GM19351 (cell line): ENCODE measurements around the gene HHIP.

Experiments used
- ATAC-seq: cut with Tn5 transposase; IDR thresholded peaks from one replicate; pipeline ENCODE4 v1.9.1; 2021; ENCODE audit warnings: mild to moderate bottlenecking, moderate library complexity; ENCODE audit not compliant: unreplicated experiment

HHIP gene

DNA sequence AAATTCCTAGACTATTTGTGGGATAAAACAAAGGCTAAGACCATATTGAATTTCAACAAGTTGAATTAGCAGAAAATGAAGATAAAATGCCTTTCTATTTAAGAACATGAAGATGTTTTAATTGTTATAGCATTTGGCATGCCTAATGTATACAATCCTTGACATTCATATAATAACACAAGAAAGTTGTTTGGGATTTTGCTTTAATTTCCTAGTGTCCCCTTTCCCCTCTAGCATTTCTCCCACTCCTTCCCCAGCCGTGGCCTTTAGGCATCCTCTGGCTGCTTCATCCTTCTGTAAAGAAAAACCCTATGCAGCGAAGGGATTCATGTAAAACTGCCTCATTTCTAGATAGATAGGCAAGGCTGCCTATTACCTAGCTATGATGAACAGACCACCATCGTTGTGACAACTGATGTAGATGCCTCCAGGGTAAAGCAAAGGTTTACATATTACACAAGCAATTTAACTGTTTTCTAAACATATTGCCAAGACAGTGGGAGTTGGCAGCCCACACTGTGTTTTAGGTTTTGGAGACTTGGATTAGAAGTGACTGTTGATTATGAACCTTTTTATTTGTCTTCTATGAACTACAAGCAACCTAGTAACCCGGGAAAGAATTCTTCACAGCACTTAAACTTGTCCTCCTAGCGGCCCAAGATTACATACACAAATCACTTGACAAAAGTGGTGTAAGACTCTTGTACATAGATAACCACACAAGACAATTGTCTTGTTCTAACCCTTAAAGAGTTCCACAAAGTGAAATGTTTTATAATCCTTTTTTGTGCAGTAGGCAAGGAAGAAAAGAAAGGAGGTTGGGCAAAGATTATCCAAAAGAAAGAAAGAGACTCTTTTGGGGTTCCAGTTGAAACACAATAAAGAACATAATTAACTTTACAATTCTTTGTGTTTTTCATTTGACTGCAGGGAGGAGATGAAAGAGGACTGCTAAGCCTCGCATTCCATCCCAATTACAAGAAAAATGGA is 59.9 kb downstream of the HHIP start:
- ATAC-seq: no peak

DNA sequence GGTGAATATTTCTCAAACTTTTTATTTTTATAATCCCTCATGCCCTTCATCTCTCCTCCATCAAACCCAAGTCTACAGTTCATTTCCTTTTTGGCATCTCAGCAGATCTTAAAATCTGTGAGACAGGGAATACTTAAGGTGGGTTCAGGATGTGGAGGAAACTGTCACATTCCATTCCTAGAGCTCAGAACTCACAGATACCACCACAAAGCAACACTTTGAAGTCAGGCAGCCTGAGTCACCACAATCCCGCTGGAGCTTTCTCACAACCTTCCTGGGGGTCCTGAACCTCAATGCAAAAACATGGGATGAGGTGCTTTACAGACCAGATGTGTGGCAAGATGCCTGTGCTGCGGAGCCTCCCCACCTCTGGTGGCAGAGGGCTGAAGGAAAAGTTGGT is 63.2 kb downstream of the HHIP start:
- no peak for ATAC-seq

DNA sequence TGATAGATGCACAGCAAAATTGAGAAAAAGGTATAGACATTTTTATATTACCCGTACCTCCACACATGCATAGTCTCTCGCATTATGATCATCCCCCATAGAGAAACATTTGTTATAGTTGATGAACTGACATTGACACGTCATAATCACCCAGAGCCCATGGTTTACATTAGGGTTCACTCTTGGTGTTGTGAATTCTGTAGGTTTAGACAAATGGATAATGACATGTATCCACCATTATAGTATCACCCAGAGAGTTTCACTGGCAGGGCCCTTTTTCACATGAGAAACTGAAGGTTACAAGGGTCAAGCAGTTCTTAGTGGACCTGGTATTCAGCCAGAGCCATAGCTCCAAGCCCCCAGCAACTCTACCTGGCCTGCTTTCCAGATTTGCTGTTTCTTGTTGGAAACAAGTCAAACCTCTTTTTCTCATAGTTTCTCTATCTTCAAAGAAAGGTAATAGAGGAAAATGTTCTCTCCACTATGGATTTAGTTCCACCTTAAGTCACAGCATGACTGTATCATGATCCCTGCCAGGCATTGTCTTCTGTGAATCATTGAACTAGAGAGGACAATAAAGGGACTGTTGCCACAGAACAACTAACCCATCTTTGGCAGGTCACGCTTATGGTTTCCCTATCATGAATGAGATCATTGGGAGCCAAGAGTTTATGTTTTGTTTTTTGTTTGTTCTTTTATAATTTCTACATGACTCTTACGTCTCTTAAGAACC is 64.0 kb downstream of the HHIP start:
- no peak for ATAC-seq

DNA sequence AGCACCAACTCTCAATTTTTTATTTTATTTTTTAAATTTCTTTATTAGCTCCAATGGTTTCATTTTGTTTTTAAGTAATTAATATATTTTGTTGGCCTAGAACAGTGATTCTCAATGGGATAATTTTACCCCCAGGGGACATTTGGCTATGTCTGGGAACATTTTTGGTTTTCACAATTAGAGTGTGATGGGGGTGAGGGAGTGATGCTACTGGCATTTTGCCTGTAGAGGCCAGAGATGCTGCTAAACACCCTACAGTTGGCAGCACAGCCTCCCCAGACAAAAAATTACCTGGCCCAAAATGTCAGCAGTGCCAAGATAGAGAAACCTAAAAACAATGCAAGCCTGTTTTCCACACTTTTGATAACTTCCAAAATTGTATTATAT is 64.6 kb downstream of the HHIP start:
- ATAC-seq: no peak

DNA sequence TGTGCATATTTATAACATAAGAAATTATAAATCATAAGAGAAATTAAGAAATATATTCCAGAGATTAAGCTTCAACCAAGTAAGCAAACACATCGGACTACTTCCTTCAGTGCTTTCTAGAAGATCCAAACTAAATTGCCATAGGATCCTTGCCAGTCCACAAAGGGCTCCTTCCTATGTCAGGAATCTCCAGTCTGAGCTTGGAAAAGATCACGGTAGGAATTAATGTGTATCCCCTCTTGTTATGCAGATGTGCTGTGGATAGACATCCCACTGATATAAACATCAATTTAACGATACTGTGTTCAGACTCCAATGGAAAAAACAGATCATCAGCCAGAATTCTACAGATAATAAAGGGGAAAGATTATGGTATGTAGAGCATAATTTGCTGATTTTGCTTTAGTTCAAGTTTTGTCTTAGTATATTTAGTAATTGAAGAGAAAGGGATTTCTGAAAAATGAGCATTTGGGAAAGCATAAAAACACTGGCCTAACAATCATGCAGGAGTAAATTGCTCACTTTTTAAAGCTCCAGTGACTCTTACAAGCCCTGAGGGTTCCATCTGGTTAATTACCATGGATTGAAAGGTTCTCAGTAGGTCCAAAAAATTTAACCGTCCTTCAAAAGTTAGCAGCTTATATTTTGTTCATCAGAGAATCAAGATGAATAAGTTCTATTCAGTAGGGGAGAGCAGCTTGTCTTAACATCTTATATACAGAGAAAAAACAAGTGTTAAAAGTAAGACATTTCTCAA is 65.9 kb downstream of the HHIP start:
- ATAC-seq: no peak

DNA sequence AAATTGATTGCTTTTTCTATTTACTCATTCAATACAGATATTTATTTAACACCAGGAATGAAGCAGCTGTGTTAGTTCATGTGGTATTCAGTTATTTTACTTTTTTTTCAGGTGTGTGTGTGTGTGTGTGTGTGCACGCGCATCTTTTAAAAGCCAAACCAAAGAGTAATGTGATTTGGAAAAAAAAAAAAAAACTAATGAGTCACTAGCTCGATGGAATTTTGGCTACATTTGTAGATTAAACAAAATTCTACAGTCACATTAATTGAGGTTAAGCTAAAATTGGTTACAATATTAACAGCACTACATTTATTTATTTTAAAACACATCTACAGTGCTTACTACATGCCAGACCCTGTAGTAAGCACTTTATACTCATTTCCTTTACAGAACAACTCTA is 66.8 kb downstream of the HHIP start:
- no peak for ATAC-seq

DNA sequence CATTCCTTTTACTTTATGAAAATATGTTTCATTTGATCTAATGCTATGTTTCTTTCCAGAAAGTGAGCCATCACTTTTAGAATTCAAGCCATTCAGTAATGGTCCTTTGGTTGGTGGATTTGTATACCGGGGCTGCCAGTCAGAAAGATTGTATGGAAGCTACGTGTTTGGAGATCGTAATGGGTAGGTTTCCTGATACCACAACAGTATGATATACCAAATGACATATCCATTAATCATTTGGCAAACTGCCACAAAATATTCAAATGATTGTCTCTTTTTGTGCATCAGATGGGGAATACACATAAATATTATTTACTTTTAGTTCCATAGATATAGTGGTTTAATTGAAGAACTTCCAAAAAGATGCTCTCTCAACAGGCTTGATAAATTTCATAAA is 68.2 kb downstream of the HHIP start:
- ATAC-seq: no peak

DNA sequence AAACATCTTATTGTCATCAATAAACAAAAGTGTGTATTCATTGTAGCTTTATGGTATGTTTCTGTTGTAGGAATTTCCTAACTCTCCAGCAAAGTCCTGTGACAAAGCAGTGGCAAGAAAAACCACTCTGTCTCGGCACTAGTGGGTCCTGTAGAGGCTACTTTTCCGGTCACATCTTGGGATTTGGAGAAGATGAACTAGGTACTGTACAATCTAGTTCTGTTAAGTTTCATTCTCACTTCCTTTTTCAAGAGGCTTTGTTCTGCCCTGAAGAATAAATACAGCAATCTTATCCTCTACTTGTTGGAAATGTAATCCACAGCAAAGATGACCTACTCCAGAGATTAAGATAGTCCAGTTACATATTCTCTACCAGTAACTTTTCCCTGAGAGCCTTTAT is 69.3 kb downstream of the HHIP start:
- ATAC-seq: peak; percentile 93

DNA sequence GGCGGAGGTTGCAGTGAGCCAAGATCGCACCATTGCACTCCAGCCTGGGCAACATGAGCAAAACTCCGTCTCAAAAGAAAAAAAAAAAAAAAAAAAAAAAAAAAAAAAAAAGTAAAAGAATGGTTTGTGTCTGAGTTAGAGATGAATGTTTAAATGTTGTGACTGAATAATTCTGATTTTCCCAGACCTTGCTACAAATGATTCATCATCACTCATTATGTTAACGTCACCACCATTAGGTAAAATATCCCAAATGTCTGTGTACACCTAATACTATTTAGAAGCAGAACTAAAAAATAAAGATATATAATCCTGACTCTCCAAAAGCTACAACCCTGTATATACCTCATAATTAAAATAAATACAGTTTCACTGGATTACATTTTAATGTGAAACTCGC is 70.8 kb downstream of the HHIP start:
- ATAC-seq: no peak

DNA sequence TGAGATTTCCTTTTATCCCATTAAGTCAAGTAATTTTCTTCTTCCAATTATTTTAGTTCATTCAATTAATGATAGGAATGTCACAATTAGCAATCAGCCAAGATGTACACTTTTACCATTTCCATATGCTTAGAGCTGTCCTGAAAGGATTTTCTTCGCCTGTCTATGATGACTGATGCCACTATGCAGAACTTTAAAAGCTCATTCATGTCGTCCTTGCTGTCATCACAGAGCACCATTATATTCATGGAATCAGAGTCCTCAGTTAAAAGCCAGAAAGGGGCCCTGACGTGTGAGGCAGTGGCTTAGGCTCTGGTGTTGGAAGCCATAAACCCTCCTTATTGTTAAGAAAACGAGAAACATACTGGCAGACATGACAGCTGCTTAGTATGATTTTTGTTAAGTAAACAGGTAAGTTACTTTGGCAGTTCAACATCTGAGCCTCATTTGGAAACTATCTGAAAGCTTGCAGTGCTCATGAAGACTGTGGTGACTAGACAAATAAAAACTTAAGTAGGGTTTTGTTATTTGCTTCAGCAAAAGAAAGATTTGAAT is 73.1 kb downstream of the HHIP start:
- no peak for ATAC-seq

DNA sequence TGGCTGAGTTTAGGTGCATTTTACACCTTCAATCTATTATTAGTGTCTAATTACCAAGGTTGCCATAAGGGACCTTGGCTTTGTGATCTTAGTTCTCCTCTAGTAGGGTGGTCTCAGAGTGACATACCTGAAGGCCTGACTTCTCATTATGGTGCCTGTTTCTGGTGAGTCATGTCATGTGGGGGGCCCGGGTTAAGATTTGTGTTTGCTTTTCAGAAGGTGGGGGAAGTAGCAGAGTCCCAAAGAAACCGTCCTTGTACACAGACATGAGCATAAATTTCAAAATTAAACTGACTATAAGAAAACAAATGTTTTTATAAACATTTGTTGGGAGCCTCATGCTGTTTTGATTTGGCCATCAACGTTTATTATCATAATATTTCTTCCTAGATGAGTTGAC is 74.5 kb downstream of the HHIP start:
- ATAC-seq: no peak

DNA sequence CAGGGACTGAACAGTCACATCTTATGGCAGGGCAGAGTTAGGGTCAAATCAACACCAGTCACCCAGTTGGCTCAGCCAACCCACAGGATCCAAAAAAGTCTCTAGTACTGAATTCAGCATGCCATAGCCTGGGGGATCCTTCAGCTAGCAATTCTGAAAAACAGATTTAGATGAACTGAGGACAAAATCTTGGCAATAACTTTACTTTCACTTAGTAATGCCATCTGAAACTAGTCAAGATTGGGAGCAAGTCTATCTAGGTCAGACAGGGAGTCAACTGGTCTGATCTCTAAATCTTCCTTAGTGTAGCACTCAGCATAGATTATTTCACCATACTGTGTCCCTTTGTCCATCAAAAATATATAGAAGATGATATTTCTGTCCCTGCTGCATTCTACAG is 76.0 kb downstream of the HHIP start:
- ATAC-seq: no peak

DNA sequence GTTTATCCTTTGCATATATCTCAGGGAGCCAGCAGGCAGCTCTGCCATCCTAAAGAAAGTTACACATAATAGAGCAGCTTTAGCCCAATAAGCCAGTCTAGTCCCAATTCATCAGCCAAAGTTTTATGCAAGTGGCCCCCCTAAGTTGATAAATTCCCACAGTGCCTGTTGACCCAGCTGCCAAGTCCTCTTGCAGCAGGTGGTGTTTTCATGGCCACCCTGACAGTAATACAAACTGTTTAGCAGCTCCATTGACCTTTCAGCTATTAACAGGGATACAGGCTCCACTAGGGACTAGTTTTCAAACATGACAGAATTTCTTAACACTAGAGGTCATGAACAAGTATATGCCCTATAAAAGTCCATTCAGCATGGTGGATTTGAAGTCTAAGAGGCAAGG is 77.5 kb downstream of the HHIP start:
- no peak for ATAC-seq

DNA sequence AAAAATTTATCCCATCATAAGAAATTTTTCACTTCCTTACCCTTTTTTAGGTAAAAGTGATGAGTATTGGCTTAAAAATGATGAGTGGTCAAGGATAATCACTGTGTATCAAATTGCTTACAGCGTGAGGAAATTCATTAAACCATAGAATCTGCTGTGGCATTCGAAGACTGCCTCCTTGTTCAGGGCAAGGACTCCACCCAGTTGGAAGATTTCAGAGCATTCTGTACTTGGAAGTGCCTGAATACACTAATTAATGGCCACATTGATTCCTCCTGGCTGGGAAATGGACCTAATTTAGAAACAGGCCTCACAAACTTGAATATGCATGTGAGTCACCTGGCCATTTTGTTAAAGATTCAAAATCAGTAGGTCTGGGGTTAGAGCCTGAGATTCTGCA is 83.2 kb downstream of the HHIP start:
- ATAC-seq: no peak

DNA sequence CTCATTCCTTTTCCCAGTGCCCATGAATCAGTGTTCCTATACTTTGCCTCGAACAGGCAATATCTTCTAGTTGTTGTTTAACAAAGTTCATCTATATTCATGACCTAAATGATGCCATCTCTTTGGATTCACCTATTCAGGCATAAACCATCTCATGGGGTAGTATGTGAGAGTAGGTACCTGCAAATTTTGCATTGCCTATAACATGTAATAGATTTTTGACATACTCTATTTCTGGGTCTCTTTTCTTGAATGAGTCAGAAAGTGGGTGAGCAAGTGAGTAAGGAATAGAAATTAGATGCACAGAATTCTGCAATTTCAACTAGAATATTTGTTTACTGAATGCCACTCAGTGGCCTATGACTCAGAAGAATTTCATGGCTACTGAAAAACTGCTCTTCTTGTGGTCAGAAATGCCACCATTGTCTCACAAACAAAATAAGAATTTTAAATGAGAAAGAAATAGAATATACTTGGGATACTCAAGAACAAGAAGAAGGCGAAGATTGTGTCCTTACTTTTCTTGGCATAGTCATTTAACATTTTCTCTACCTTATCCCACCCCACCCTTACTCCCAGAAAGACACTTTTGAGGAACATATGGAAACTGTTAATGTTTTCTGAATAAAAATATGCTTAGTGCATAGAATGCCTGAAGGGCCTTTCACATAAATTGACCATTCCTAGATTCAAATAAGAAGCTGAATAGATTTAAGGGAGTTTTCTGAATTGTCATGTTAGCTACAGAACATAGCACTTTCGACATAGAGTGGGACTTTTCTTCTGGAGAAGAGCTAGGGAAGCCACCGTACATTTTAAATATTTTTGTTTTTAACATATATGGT is 86.8 kb downstream of the HHIP start:
- ATAC-seq: no peak

DNA sequence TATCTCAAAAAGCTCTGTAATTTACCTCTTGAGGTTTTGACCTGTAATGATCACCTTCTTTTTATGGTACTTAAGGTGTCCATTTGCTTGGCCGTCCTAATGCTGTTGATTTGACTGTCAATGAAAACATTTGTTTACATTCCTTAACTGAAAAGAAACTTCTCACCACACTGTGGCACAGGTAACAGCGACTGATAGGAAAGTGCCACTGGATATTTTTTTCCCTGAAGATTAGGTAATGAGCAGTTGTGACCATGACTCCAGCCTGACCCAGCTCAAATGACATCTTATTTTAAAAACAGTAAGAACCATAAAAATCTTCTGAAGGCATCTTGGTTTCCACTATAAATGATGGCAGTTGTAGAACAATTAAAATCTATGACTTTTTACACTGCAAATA is 87.6 kb downstream of the HHIP start:
- ATAC-seq: no peak

DNA sequence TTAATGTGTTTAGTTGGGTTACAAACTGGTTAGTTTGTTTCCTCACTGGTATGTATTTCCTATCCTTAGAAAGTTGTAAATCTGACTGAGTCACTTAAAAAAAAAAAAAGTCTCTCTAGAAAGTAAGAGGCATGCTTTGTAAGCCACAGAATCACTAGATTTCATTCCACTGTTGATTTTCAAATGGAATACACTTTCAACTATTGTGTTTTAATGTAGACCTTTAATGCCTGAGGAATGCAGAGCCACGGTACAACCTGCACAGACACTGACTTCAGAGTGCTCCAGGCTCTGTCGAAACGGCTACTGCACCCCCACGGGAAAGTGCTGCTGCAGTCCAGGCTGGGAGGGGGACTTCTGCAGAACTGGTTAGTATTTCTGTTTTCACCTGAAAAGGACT is 88.6 kb downstream of the HHIP start:
- ATAC-seq: no peak

DNA sequence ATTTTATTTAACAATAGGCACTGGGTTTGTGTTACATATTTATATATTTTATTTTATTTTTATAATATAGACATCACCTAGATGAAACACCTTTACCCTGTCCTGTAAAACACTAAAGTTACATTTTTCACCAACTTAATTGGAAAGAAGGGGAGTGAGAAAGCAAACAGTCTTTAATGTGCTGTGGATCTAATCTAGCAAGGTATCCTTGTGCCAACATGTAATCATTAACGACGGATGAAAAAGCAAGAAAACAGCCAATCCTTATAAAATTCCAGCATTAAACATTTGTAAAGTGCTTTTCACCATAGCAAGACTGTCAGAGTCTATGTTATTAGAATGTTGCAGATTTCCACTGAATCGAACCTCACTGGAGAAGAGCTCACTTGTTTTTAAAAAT is 92.7 kb downstream of the HHIP start:
- no peak for ATAC-seq

DNA sequence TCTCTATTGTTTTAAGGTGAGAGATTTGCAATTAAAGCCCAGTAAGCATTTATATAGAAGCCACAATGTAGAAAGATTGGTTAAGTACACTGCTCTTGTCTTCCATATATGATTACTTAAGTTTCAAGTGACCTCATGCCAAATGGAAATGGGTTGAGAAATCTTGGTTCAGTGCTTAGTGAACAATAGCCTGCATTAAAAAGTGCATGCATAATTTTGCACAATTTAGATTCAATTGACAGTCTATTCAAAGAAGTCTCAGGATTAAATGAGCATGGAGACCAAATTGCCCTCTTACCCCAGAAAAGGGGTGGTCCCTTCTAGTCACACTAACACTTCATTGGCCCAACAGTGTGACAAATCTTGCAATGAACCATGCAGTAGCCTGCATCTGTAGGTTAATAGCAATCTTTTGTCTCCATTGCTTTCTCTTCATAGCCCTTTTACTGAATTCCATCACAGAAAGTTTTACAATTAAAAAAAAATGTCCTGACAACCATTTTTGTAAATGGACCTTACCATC is 93.6 kb downstream of the HHIP start:
- no peak for ATAC-seq

DNA sequence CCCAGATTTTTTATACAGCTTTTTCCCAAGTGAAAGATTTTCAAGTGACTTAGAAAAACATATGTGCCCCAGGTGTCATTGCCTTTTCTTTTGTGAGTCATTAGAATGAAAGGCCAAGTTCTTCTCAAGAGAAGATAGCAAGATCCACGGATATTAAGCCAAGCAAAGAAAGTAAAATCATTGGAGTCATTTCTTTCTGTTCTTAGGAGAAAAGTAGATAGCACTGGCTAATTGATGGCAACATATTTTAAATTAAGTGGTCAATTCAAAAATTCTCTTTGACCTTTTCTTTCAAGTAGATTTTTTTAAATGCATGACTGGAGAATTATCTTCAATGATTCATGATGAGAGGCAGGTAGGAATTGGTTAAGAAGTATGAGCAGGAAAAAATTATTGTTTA is 94.4 kb downstream of the HHIP start:
- no peak for ATAC-seq
